CD1c-positive myeloid dendritic cell (primary cell): Measurements from ENCODE around the gene BLOC1S3.
"Not testable (repeated sequence)": the region's sequence is repeated elsewhere in the genome, so short reads cannot be mapped to it uniquely, and the experiment has no call there.

Source experiments
- DNase-seq: peaks from one replicate; pipeline ENCODE4 v3.0.0-alpha.2; 2016; ENCODE audit errors: extremely low spot score

The BLOC1S3 gene

DNA sequence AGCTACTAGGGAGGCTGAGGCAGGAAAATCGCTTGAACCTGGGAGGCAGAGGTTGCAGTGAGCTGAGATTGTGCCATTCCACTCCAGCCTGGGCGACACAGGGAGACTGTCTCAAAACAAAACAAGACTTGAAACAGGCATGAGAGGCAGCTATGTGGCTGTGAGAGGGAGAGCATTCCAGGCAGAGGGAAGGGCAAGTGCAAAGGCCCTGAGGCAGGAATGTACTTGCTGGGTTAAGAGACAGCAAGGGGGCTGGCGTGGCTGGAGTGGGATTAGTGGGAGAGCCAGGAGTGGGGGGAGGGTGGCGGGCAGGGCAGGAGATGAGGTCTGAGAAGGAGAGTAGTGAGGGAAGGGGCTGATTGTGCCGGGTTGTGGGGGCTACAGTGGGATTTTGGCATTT lies 45.3 kb downstream of the BLOC1S3 start:
- no peak for DNase-seq

GRCh38 chr19:45224645-45225044 lies 46.1 kb downstream of the BLOC1S3 start:
- DNase-seq: no peak

- DNase-seq: not testable (repeated sequence)
Measured at GRCh38 chr19:45229056-45229455, 50.5 kb downstream of the BLOC1S3 start.
